ENCODE measurements around the gene DGLUCY. TPM values are rescaled to one million over a fixed set of nuclear protein-coding genes. Genes with fewer than 3 reads are reported as not detected.

The DGLUCY gene
- total RNA-seq, 1 donor from 2014 or later, result 20.0 TPM

GRCh38 chr14:91241863-91242262, 128.0 kb downstream of the DGLUCY start:
- Histone ChIP-seq H3K9ac (ENCODE audit: low read length) (no peak overlapping the region), H3K4me2 (ENCODE audit: low read length) (no peak overlapping the region), H3K4me1 (ENCODE audit: insufficient read depth, low read length) (peaks cover 29% of the 10 kb centered on the region), H2AFZ (ENCODE audit: low read depth, low read length) (no peak overlapping the region), H3K9me3 (ENCODE audit: insufficient read depth, low read depth, low read length) (no peaks in the 10 kb centered on the region), H3K36me3 (ENCODE audit: insufficient read depth, low read length) (no peaks in the 10 kb centered on the region), H3K27me3 (ENCODE audit: insufficient read depth, low read length) (no peaks in the 10 kb centered on the region), H3K27ac (ENCODE audit: low read depth, low read length) (no peak overlapping the region), H4K20me1 (ENCODE audit: insufficient read depth, low read length) (no peaks in the 10 kb centered on the region), H3K4me3 (ENCODE audit: insufficient read depth, low read depth, low read length) (no peak overlapping the region), H3K79me2 (ENCODE audit: insufficient read depth, low read length) (no peaks in the 10 kb centered on the region)
- no peak for FAIRE-seq
- no peak for DNase-seq (ENCODE audit: low read depth)
- no peaks in the 10 kb centered on the region for H3K36me3 Mint-ChIP-seq (ENCODE audit: low read depth, unreplicated experiment)
- H3K4me3 Mint-ChIP-seq (ENCODE audit: unreplicated experiment), result no peak overlapping the region
- H3K4me1 Mint-ChIP-seq (ENCODE audit: low read depth, unreplicated experiment), result peaks cover 26% of the 10 kb centered on the region
- no peak overlapping the region for H3K27ac Mint-ChIP-seq (ENCODE audit: unreplicated experiment)
- H3K9me3 Mint-ChIP-seq (ENCODE audit: unreplicated experiment), result peaks cover 5% of the 10 kb centered on the region
- peaks cover 8% of the 10 kb centered on the region for H3K27me3 Mint-ChIP-seq (ENCODE audit: low read depth, unreplicated experiment)
- TF ChIP-seq CTCF (IDR thresholded peaks at IDR 0.05; ENCODE audit: insufficient read depth, low read depth, low read length) (no peak), EZH2 (IDR thresholded peaks at IDR 0.05; ENCODE audit: insufficient read depth, low read length) (no peak)

GRCh38 chr14:91242635-91243034, 128.8 kb downstream of the DGLUCY start:
- peak overlapping the region; percentile 71 for H3K4me2 ChIP-seq (ENCODE audit: low read length)
- Mint-ChIP-seq H3K27me3 (ENCODE audit: low read depth, unreplicated experiment) (peaks cover 8% of the 10 kb centered on the region), H3K4me1 (ENCODE audit: low read depth, unreplicated experiment) (peaks cover 21% of the 10 kb centered on the region), H3K9me3 (ENCODE audit: unreplicated experiment) (peaks cover 9% of the 10 kb centered on the region), H3K27ac (ENCODE audit: unreplicated experiment) (peak overlapping the region; percentile 41), H3K4me3 (ENCODE audit: unreplicated experiment) (no peak overlapping the region), H3K36me3 (ENCODE audit: low read depth, unreplicated experiment) (no peaks in the 10 kb centered on the region)
- peaks cover 22% of the 10 kb centered on the region for H3K4me1 ChIP-seq (ENCODE audit: insufficient read depth, low read length)
- H3K9ac ChIP-seq (ENCODE audit: low read length), result no peak overlapping the region
- H3K4me3 ChIP-seq (ENCODE audit: insufficient read depth, low read depth, low read length), result no peak overlapping the region
- no peaks in the 10 kb centered on the region for H4K20me1 ChIP-seq (ENCODE audit: insufficient read depth, low read length)
- no peaks in the 10 kb centered on the region for H3K79me2 ChIP-seq (ENCODE audit: insufficient read depth, low read length)
- no peaks in the 10 kb centered on the region for H3K36me3 ChIP-seq (ENCODE audit: insufficient read depth, low read length)
- no peak overlapping the region for H2AFZ ChIP-seq (ENCODE audit: low read depth, low read length)
- no peaks in the 10 kb centered on the region for H3K27me3 ChIP-seq (ENCODE audit: insufficient read depth, low read length)
- TF ChIP-seq EZH2 (IDR thresholded peaks at IDR 0.05; ENCODE audit: insufficient read depth, low read length) (no peak), CTCF (IDR thresholded peaks at IDR 0.05; ENCODE audit: insufficient read depth, low read depth, low read length) (no peak)
- H3K9me3 ChIP-seq (ENCODE audit: insufficient read depth, low read depth, low read length), result no peaks in the 10 kb centered on the region
- H3K27ac ChIP-seq (ENCODE audit: low read depth, low read length), result no peak overlapping the region
- DNase-seq (ENCODE audit: low read depth) (no peak), FAIRE-seq (no peak)

GRCh38 chr14:91243074-91243471, 129.2 kb downstream of the DGLUCY start:
- Histone ChIP-seq H2AFZ (ENCODE audit: low read depth, low read length) (no peak overlapping the region), H3K4me2 (ENCODE audit: low read length) (peak overlapping the region; percentile 71), H3K36me3 (ENCODE audit: insufficient read depth, low read length) (no peaks in the 10 kb centered on the region), H3K4me1 (ENCODE audit: insufficient read depth, low read length) (peaks cover 22% of the 10 kb centered on the region), H3K4me3 (ENCODE audit: insufficient read depth, low read depth, low read length) (no peak overlapping the region), H3K27me3 (ENCODE audit: insufficient read depth, low read length) (no peaks in the 10 kb centered on the region), H4K20me1 (ENCODE audit: insufficient read depth, low read length) (no peaks in the 10 kb centered on the region), H3K27ac (ENCODE audit: low read depth, low read length) (peak overlapping the region; percentile 46), H3K79me2 (ENCODE audit: insufficient read depth, low read length) (no peaks in the 10 kb centered on the region), H3K9ac (ENCODE audit: low read length) (peak overlapping the region; percentile 64), H3K9me3 (ENCODE audit: insufficient read depth, low read depth, low read length) (no peaks in the 10 kb centered on the region)
- Mint-ChIP-seq H3K27ac (ENCODE audit: unreplicated experiment) (peak overlapping the region; percentile 41), H3K4me1 (ENCODE audit: low read depth, unreplicated experiment) (peaks cover 18% of the 10 kb centered on the region), H3K36me3 (ENCODE audit: low read depth, unreplicated experiment) (no peaks in the 10 kb centered on the region), H3K27me3 (ENCODE audit: low read depth, unreplicated experiment) (peaks cover 8% of the 10 kb centered on the region), H3K9me3 (ENCODE audit: unreplicated experiment) (peaks cover 10% of the 10 kb centered on the region), H3K4me3 (ENCODE audit: unreplicated experiment) (no peak overlapping the region)
- TF ChIP-seq CTCF (IDR thresholded peaks at IDR 0.05; ENCODE audit: insufficient read depth, low read depth, low read length) (no peak), EZH2 (IDR thresholded peaks at IDR 0.05; ENCODE audit: insufficient read depth, low read length) (no peak)
- no peak for DNase-seq (ENCODE audit: low read depth)
- no peak for FAIRE-seq
